CD4-positive, alpha-beta T cell treated with Interleukin-12 subunit alpha and Interleukin-12 subunit beta, for 1 hour (primary cell): ENCODE measurements around the gene PRLR.
"Not testable (repeated sequence)": the region's sequence is repeated elsewhere in the genome, so short reads cannot be mapped to it uniquely, and the experiment has no call there.

Experiments
- DNase-seq: peaks from one replicate; pipeline ENCODE4 v3.0.0-alpha.2; 2020

Gene PRLR

GRCh38 chr5:35066260-35066795 is 164.0 kb downstream of the PRLR start:
- DNase-seq = no peak

- DNase-seq = no peak
Observed at GRCh38 chr5:35063414-35063813, 166.9 kb downstream of the PRLR start.

GRCh38 chr5:35061211-35061770 is 169.0 kb downstream of the PRLR start:
- no peak for DNase-seq

GRCh38 chr5:35060236-35060635 is 170.1 kb downstream of the PRLR start:
- no peak for DNase-seq

GRCh38 chr5:35059251-35059650 is 171.0 kb downstream of the PRLR start:
- no peak for DNase-seq

- DNase-seq = no peak
Observed at GRCh38 chr5:35058374-35058788, 171.9 kb downstream of the PRLR start.

GRCh38 chr5:35056686-35057085 is 173.6 kb downstream of the PRLR start:
- no peak for DNase-seq

- DNase-seq = no peak
Observed at GRCh38 chr5:35052838-35053237, 177.4 kb downstream of the PRLR start.

GRCh38 chr5:35050541-35051126 is 179.7 kb downstream of the PRLR start:
- DNase-seq = no peak

- no peak for DNase-seq
Observed at GRCh38 chr5:35048910-35049309, 181.4 kb downstream of the PRLR start.

- no peak for DNase-seq
Observed at GRCh38 chr5:35047785-35048404, 182.4 kb downstream of the PRLR start, which contains the start of gene AGXT2. Gene AGXT2, minus strand, starts transcription at chr5:35047949. Its CDS starts 57 bp downstream, at chr5:35047892.

- DNase-seq = no peak
Observed at GRCh38 chr5:35046774-35047173, 183.5 kb downstream of the PRLR start.

- no peak for DNase-seq
Observed at GRCh38 chr5:35045280-35045679, 185.0 kb downstream of the PRLR start.

- DNase-seq = no peak
Observed at GRCh38 chr5:35044649-35045048, 185.6 kb downstream of the PRLR start.

- DNase-seq = no peak
Observed at GRCh38 chr5:35042781-35043180, 187.5 kb downstream of the PRLR start.

- no peak for DNase-seq
Observed at GRCh38 chr5:35041261-35041660, 189.0 kb downstream of the PRLR start.

GRCh38 chr5:35038891-35039290 is 191.4 kb downstream of the PRLR start:
- DNase-seq = no peak

- no peak for DNase-seq
Observed at GRCh38 chr5:35036536-35036935, 193.8 kb downstream of the PRLR start.

- not testable (repeated sequence) for DNase-seq
Observed at GRCh38 chr5:35035929-35036328, 194.4 kb downstream of the PRLR start.

GRCh38 chr5:35035271-35035670 is 195.0 kb downstream of the PRLR start:
- no peak for DNase-seq

- DNase-seq = no peak
Observed at GRCh38 chr5:35032356-35032755, 197.9 kb downstream of the PRLR start.

- DNase-seq = no peak
Observed at GRCh38 chr5:35031276-35031675, 199.0 kb downstream of the PRLR start.

GRCh38 chr5:35030426-35031100 is 199.7 kb downstream of the PRLR start:
- no peak for DNase-seq

- no peak for DNase-seq
Observed at GRCh38 chr5:35029333-35029732, 201.0 kb downstream of the PRLR start.
